SK-N-MC (cell line): ENCODE results near the gene ZMYND8.
"Not testable (repeated sequence)": the region's sequence is repeated elsewhere in the genome, so short reads cannot be mapped to it uniquely, and the experiment has no call there.

ENCODE experiments used
- DNase-seq: peaks from one replicate; pipeline ENCODE4 v3.0.0-alpha.2; 2011; ENCODE audit warnings: low read depth, low spot score
- H3K27ac ChIP-seq: fragments of 200-600 bp; sonication (generic); 2 replicates; pipeline ENCODE4 v1.5.1; 2016; ENCODE audit warnings: mixed run types
- H3K36me3 ChIP-seq: fragments of 200-600 bp; sonication (generic); 2 replicates; pipeline ENCODE4 v1.6.1; 2017; ENCODE audit warnings: antibody characterized with exemption, low read length, mixed read lengths; ENCODE audit not compliant: insufficient read depth
- H3K4me3 ChIP-seq: fragments of 200-600 bp; sonication (generic); 2 replicates; pipeline ENCODE4 v1.5.1; 2016
- H3K9ac ChIP-seq: fragments of 200-600 bp; sonication (generic); 2 replicates; pipeline ENCODE4 v1.8.0; 2017; ENCODE audit warnings: mixed run types, mixed read lengths; ENCODE audit not compliant: insufficient read length
- H3K9me3 ChIP-seq: fragments of 200-600 bp; sonication (generic); 2 replicates; pipeline ENCODE4 v1.6.1; 2017; ENCODE audit warnings: low read depth, mild to moderate bottlenecking, antibody characterized with exemption, low read length, moderate library complexity, mixed read lengths
- EZH2 ChIP-seq: fragments of 200-600 bp; sonication (generic); IDR thresholded peaks from one replicate; pipeline ENCODE4 v1.6.1; 2017; ENCODE audit warnings: antibody characterized with exemption
- FOXP2 ChIP-seq: optimal IDR thresholded peaks from 2 replicates; pipeline ENCODE3; 2011; ENCODE audit warnings: mild to moderate bottlenecking, moderate library complexity; ENCODE audit not compliant: insufficient read depth; ENCODE audit errors: extremely low read length, control extremely low read depth
- POLR2AphosphoS5 ChIP-seq: IDR thresholded peaks from 2 replicates; pipeline ENCODE4 v1.6.1; 2012; ENCODE audit warnings: mild to moderate bottlenecking, low read depth, low read length, borderline replicate concordance

Gene ZMYND8

GRCh38 chr20:47282864-47283263 is 73.6 kb downstream of the ZMYND8 start:
- DNase-seq: no peak
- H3K4me3 ChIP-seq: no peak overlapping the region
- H3K9me3 ChIP-seq: no peaks in the 10 kb centered on the region
- peaks cover 46% of the 10 kb centered on the region; the same call in 1 of the 2 replicates for H3K36me3 ChIP-seq
- no peak overlapping the region for H3K27ac ChIP-seq
- no peak overlapping the region for H3K9ac ChIP-seq
- no peak for TF ChIP-seq EZH2
- no peak for TF ChIP-seq FOXP2
- no peak for TF ChIP-seq POLR2AphosphoS5

- TF ChIP-seq POLR2AphosphoS5 (no peak), EZH2 (no peak), FOXP2 (no peak)
- Histone ChIP-seq H3K36me3 (peaks cover 33% of the 10 kb centered on the region; the same call in 1 of the 2 replicates), H3K9me3 (no peaks in the 10 kb centered on the region), H3K27ac (no peak overlapping the region), H3K9ac (no peak overlapping the region), H3K4me3 (no peak overlapping the region)
- DNase-seq: no peak
These were observed 75.1 kb downstream of the ZMYND8 start for GRCh38 chr20:47281376-47281775.

- no peak overlapping the region for H3K27ac ChIP-seq
- no peak for TF ChIP-seq EZH2
- TF ChIP-seq FOXP2: no peak
- no peak for TF ChIP-seq POLR2AphosphoS5
- no peak for DNase-seq
These were observed 75.8 kb downstream of the ZMYND8 start for GRCh38 chr20:47280668-47281067.

GRCh38 chr20:47280228-47280627 is 76.3 kb downstream of the ZMYND8 start:
- H3K27ac ChIP-seq: no peak overlapping the region
- H3K9ac ChIP-seq: no peak overlapping the region
- TF ChIP-seq FOXP2: no peak
- no peak for TF ChIP-seq POLR2AphosphoS5
- TF ChIP-seq EZH2: no peak
- no peaks in the 10 kb centered on the region for H3K9me3 ChIP-seq
- no peak overlapping the region for H3K4me3 ChIP-seq
- no peak for DNase-seq
- peaks cover 35% of the 10 kb centered on the region; the same call in 1 of the 2 replicates for H3K36me3 ChIP-seq

More at GRCh38 chr20:47280668-47281067, 75.8 kb downstream of the ZMYND8 start:
- H3K36me3 ChIP-seq: peaks cover 38% of the 10 kb centered on the region; the same call in 1 of the 2 replicates
- no peak overlapping the region for H3K9ac ChIP-seq
- H3K4me3 ChIP-seq: no peak overlapping the region
- H3K9me3 ChIP-seq: no peaks in the 10 kb centered on the region

- Histone ChIP-seq H3K27ac (no peak overlapping the region), H3K36me3 (peaks cover 27% of the 10 kb centered on the region; the same call in 1 of the 2 replicates), H3K9me3 (no peaks in the 10 kb centered on the region), H3K9ac (no peak overlapping the region), H3K4me3 (no peak overlapping the region)
- no peak for DNase-seq
- TF ChIP-seq FOXP2: no peak
- TF ChIP-seq EZH2: no peak
- TF ChIP-seq POLR2AphosphoS5: no peak
These were observed 77.6 kb downstream of the ZMYND8 start for GRCh38 chr20:47278907-47279348.

GRCh38 chr20:47277535-47277872 is 79.0 kb downstream of the ZMYND8 start:
- not testable (repeated sequence) for H3K27ac ChIP-seq

GRCh38 chr20:47276851-47277534 is 79.5 kb downstream of the ZMYND8 start:
- TF ChIP-seq FOXP2 (no peak), POLR2AphosphoS5 (no peak)
- Histone ChIP-seq H3K27ac (no peak overlapping the region), H3K9me3 (no peaks in the 10 kb centered on the region), H3K9ac (no peak overlapping the region), H3K36me3 (peaks cover 19% of the 10 kb centered on the region; the same call in 1 of the 2 replicates), H3K4me3 (no peak overlapping the region)
- DNase-seq: no peak

More at GRCh38 chr20:47277535-47277872, 79.0 kb downstream of the ZMYND8 start:
- not testable (repeated sequence) for DNase-seq, H3K4me3 ChIP-seq, H3K9me3 ChIP-seq, H3K9ac ChIP-seq
- H3K36me3 ChIP-seq: peaks cover 15% of the 10 kb centered on the region; the same call in 1 of the 2 replicates

GRCh38 chr20:47276251-47276650 is 80.2 kb downstream of the ZMYND8 start:
- no peak for TF ChIP-seq FOXP2
- TF ChIP-seq EZH2: no peak
- TF ChIP-seq POLR2AphosphoS5: no peak
- Histone ChIP-seq H3K9me3 (no peaks in the 10 kb centered on the region), H3K27ac (no peak overlapping the region), H3K36me3 (peaks cover 19% of the 10 kb centered on the region; the same call in 1 of the 2 replicates), H3K9ac (no peak overlapping the region), H3K4me3 (no peak overlapping the region)
- no peak for DNase-seq

- no peak overlapping the region for H3K4me3 ChIP-seq
- no peak overlapping the region for H3K27ac ChIP-seq
- H3K9me3 ChIP-seq: no peaks in the 10 kb centered on the region
- no peak overlapping the region for H3K9ac ChIP-seq
- peaks cover 19% of the 10 kb centered on the region; the same call in 1 of the 2 replicates for H3K36me3 ChIP-seq
- no peak for TF ChIP-seq POLR2AphosphoS5
- DNase-seq: no peak
These were observed 81.0 kb downstream of the ZMYND8 start for GRCh38 chr20:47275548-47275947.
